Bronchial epithelial cell (primary cell): ENCODE measurements around the gene SEPTIN10. TPM values are rescaled to one million over a fixed set of nuclear protein-coding genes. Genes with fewer than 3 reads are reported as not detected.
A peak's percentile ranks its signal among the peaks of the same experiment; 100 is the strongest.
"Not testable (repeated sequence)": the region's sequence is repeated elsewhere in the genome, so short reads cannot be mapped to it uniquely, and the experiment has no call there.

Experiments
- DNase-seq: peaks from one replicate; pipeline ENCODE4 v3.0.0-alpha.2; 2010; ENCODE audit warnings: low read depth
- FAIRE-seq: peaks from 2 replicates; lab custom pipeline; 2011; peaks lifted over from hg19 to GRCh38; lab: Jason Lieb, UNC
- H3K27me3 ChIP-seq: 2 replicates; pipeline ENCODE4 v1.5.1; 2011; ENCODE audit warnings: low read length; ENCODE audit not compliant: control insufficient read depth, insufficient read depth
- H3K36me3 ChIP-seq: 2 replicates; pipeline ENCODE4 v1.5.1; 2011; ENCODE audit warnings: low read length; ENCODE audit not compliant: control insufficient read depth, insufficient read depth
- H3K4me3 ChIP-seq: 2 replicates; pipeline ENCODE4 v1.5.1; 2011; ENCODE audit warnings: mild to moderate bottlenecking, low read depth, low read length, control low read depth
- CTCF ChIP-seq: IDR thresholded peaks from 2 replicates; pipeline ENCODE4 v1.5.1; 2011; ENCODE audit warnings: mild to moderate bottlenecking, moderate library complexity, low read length, control low read depth, inconsistent platforms; ENCODE audit not compliant: insufficient read depth, severe bottlenecking
- total RNA-seq: library from RNA; depleted of rRNA; stranded (reverse); fragments of >200 nt; gene quantifications from 2 replicates; pipeline ENCODE4 v1.2.1, GENCODE V29; 2014

SEPTIN10 gene
- total RNA-seq, 1 donor from 2014 or later = 62.4 TPM

- no peak overlapping the region for H3K4me3 ChIP-seq
- DNase-seq = peak; percentile 44
- TF ChIP-seq CTCF = no peak
- FAIRE-seq = no peak
- H3K36me3 ChIP-seq = peaks cover 5% of the 10 kb centered on the region
- H3K27me3 ChIP-seq = no peaks in the 10 kb centered on the region
Measured at GRCh38 chr2:109586687-109587086, 27.1 kb downstream of the SEPTIN10 start.

GRCh38 chr2:109582928-109583895, 30.6 kb downstream of the SEPTIN10 start:
- H3K36me3 ChIP-seq = peaks cover 6% of the 10 kb centered on the region
- FAIRE-seq = no peak
- DNase-seq = no peak
- H3K4me3 ChIP-seq = no peak overlapping the region
- H3K27me3 ChIP-seq = no peaks in the 10 kb centered on the region
- TF ChIP-seq CTCF = no peak

GRCh38 chr2:109577630-109578029, 36.1 kb downstream of the SEPTIN10 start:
- not testable (repeated sequence) for H3K27me3 ChIP-seq, DNase-seq, H3K36me3 ChIP-seq, FAIRE-seq, H3K4me3 ChIP-seq

DNA sequence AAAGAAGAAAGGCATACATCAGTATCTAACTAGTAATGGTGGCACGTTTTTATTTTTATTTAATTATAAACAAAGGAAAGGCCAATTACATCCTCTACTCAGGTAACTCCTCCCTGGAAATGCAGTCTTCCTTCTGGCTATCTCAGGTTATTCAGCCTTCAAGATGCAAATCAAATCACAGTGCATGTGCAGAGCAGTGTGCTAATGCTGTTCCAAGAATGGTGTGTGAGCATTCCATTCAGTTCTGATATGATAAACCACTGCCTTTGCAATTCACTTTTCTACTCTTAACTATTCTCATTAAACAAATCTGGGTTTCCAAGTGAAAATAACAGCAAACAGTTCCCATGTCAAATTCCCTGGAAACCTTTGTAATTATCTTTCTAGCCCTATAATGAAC, 38.4 kb downstream of the SEPTIN10 start:
- TF ChIP-seq CTCF = no peak
- no peak overlapping the region for H3K4me3 ChIP-seq
- FAIRE-seq = no peak

DNA sequence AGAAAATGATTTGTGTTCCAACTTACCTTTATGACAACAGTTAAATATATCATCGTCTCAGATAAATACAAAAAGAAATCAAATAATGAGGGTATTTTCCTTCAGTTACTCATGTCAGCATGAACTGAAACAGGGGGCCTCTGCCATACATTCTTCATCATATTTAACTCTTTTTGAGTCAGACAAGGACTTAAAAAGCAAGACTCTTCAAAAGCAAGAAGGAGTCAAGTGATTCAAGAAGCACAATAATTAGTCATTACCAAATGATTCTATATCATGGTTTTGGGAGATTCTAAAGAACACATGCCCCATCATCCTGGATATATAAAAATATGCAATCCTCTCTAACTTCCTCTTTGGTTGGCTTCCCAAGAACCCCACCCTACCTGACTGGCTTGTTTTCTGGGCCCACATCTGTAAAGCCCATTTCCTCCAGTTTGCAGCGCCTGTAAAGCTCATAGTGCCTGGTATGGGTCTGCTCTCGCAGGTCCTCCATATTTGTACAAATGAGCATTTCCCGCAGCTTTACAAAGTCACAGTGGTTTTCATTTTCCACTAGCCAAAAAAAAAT, 49.7 kb downstream of the SEPTIN10 start:
- H3K27me3 ChIP-seq = no peaks in the 10 kb centered on the region
- no peak for TF ChIP-seq CTCF
- no peak for FAIRE-seq
- no peaks in the 10 kb centered on the region for H3K36me3 ChIP-seq
- no peak overlapping the region for H3K4me3 ChIP-seq
- DNase-seq = peak; percentile 47

More for the DNA sequence above, 38.4 kb downstream of the SEPTIN10 start:
- H3K36me3 ChIP-seq = peaks cover 3% of the 10 kb centered on the region
- no peak for DNase-seq
- no peaks in the 10 kb centered on the region for H3K27me3 ChIP-seq

- DNase-seq (no peak), FAIRE-seq (no peak)
- TF ChIP-seq CTCF = no peak
- no peaks in the 10 kb centered on the region for H3K36me3 ChIP-seq
- no peaks in the 10 kb centered on the region for H3K27me3 ChIP-seq
- no peak overlapping the region for H3K4me3 ChIP-seq
Measured at GRCh38 chr2:109563288-109563687, 50.5 kb downstream of the SEPTIN10 start.
